Choroid plexus epithelial cell (primary cell): ENCODE data around the gene VAMP3.
A peak's percentile ranks its signal among the peaks of the same experiment; 100 is the strongest.
"Not testable (repeated sequence)": the region's sequence is repeated elsewhere in the genome, so short reads cannot be mapped to it uniquely, and the experiment has no call there.

Experiments
- DNase-seq: peaks from one replicate; pipeline ENCODE4 v3.0.0-alpha.2; 2010; ENCODE audit warnings: low read depth
- H3K4me3 ChIP-seq: 2 replicates; pipeline ENCODE4 v1.5.1; 2011; ENCODE audit warnings: low read depth, mild to moderate bottlenecking, control low read depth, low read length, moderate library complexity
- CTCF ChIP-seq: conservative IDR thresholded peaks from 2 replicates; pipeline ENCODE4 v1.5.1; 2011; ENCODE audit warnings: low read depth, mild to moderate bottlenecking, control low read depth, inconsistent platforms, low read length, moderate library complexity

The VAMP3 gene

GRCh38 chr1:7784492-7785071 lies 13.5 kb downstream of the VAMP3 start:
- DNase-seq, result no peak
- no peak for TF ChIP-seq CTCF
- peak overlapping the region; percentile 50 for H3K4me3 ChIP-seq

- no peak for TF ChIP-seq CTCF
- DNase-seq, result no peak
- no peak overlapping the region for H3K4me3 ChIP-seq
Measured at GRCh38 chr1:7785108-7785507, 14.0 kb downstream of the VAMP3 start.

GRCh38 chr1:7786795-7787194 lies 15.7 kb downstream of the VAMP3 start:
- TF ChIP-seq CTCF, result no peak
- H3K4me3 ChIP-seq, result no peak overlapping the region
- DNase-seq, result no peak

GRCh38 chr1:7789828-7790227 lies 18.7 kb downstream of the VAMP3 start:
- no peak overlapping the region for H3K4me3 ChIP-seq
- TF ChIP-seq CTCF, result no peak
- DNase-seq, result no peak

- H3K4me3 ChIP-seq, DNase-seq: not testable (repeated sequence)
Measured at GRCh38 chr1:7791027-7791426, 19.9 kb downstream of the VAMP3 start.

GRCh38 chr1:7795406-7795805 lies 24.3 kb downstream of the VAMP3 start:
- H3K4me3 ChIP-seq, result peak overlapping the region; percentile 11
- no peak for TF ChIP-seq CTCF
- peak; percentile 12 for DNase-seq

GRCh38 chr1:7805460-7805859 lies 34.4 kb downstream of the VAMP3 start:
- no peak for TF ChIP-seq CTCF
- H3K4me3 ChIP-seq, result no peak overlapping the region
- DNase-seq, result no peak

- peak; percentile 72 for DNase-seq
- H3K4me3 ChIP-seq, result no peak overlapping the region
- TF ChIP-seq CTCF, result peak; percentile 57
Measured at GRCh38 chr1:7808253-7808844, 37.3 kb downstream of the VAMP3 start.
